HUDEP-2 (cell line): ENCODE results near the gene DDX19B.
A peak's percentile ranks its signal among the peaks of the same experiment; 100 is the strongest.
"Not testable (repeated sequence)": the region's sequence is repeated elsewhere in the genome, so short reads cannot be mapped to it uniquely, and the experiment has no call there.

ENCODE experiments used
- DNase-seq, 76 experiments: peaks; one replicate each; lab custom pipeline; 2025; ENCODE audit not compliant: unreplicated experiment in 76 of 76; lab: John Stamatoyannopoulos, UW

DDX19B gene

GRCh38 chr16:70298988-70299938 lies at the start of gene DDX19B:
TSS of gene DDX19B (plus strand) at chr16:70299186. CDS start at chr16:70299298, 112 bp downstream.
- peak in 57 of 76 experiments; percentile 1 to 71 (median 38) for DNase-seq

DNA sequence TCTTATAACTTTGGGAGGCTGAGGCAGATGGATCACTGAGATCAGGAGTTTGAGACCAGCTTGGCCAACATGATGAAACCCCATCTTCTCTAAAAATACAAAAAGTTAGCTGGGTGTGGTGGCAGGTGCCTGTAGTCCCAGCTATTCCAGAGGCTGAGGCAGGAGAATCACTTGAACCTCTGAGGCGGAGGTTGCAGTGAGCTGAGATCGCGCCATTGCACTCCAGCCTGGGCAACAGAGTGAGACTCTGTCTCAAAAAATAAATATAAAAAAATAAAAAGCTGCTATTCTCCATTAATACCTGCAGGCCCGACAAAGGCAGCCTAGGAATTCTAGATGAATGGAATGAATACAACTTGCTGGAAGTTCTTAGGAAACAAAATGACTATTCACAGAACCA lies 49.3 kb upstream of the DDX19B start:
- not testable (repeated sequence) for DNase-seq

- DNase-seq, result peak in 55 of 76 experiments; percentile 4 to 55 (median 32)
These were observed 48.0 kb upstream of the DDX19B start for GRCh38 chr16:70250748-70251628.

GRCh38 chr16:70251629-70252354 lies 47.2 kb upstream of the DDX19B start, which contains the start of gene EXOSC6:
TSS of gene EXOSC6 (minus strand) at chr16:70251940. CDS start at chr16:70251900, 40 bp downstream.
- peak in 75 of 76 experiments; percentile 45 to 93 (median 87) for DNase-seq

GRCh38 chr16:70252355-70252988 lies 46.5 kb upstream of the DDX19B start:
- peak in 15 of 76 experiments; percentile 5 to 32 (median 15) for DNase-seq

- peak in 33 of 76 experiments; percentile 3 to 58 (median 18) for DNase-seq
These were observed 45.5 kb upstream of the DDX19B start for GRCh38 chr16:70253291-70254106.

- DNase-seq, result no peak
These were observed 44.6 kb upstream of the DDX19B start for GRCh38 chr16:70254180-70254964.

GRCh38 chr16:70254965-70255286 lies 44.1 kb upstream of the DDX19B start:
- no peak for DNase-seq

GRCh38 chr16:70255574-70255973 lies 43.4 kb upstream of the DDX19B start:
- no peak for DNase-seq

DNA sequence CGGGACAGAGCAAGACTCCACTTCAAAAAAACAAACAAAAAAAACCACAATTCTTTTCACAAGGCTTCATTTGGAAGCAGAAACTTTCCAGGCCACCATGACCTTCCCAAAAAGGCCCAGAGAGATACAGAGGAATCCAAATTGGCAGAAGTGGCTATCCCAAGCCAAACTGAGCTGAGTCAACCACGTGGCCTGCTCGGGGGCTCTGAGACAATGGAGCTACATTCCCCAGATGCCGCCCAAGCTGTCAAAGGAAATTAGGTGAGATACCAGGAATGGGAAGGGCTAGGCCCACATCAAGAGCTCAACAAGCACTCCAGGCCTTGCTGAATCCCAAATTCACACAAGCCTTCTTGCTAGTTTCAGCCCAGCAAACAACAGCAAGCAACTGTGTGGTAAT lies 41.6 kb upstream of the DDX19B start:
- DNase-seq, result no peak

- DNase-seq, result no peak
These were observed 40.9 kb upstream of the DDX19B start for GRCh38 chr16:70258065-70258464.

DNA sequence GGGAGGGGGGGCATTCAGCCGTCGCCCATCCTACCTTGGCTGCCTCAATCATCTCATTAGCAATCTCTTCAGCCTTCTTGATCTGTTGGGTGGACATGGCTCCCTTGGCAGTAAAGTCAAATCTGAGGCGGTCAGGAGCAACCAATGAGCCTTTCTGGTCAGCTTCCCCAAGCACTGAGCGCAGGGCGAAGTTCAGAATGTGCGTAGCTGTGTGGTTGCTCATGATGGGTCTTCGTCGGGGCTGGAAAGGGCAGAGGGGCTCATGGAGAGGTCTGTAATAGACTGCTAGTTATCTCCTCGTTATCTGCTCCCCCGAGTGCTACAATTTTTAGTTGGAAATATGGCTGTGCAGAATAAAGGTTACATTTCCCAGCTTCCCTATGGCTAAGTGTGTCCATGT lies 40.0 kb upstream of the DDX19B start:
- no peak for DNase-seq

GRCh38 chr16:70259903-70260302 lies 39.1 kb upstream of the DDX19B start:
- not testable (repeated sequence) for DNase-seq

DNA sequence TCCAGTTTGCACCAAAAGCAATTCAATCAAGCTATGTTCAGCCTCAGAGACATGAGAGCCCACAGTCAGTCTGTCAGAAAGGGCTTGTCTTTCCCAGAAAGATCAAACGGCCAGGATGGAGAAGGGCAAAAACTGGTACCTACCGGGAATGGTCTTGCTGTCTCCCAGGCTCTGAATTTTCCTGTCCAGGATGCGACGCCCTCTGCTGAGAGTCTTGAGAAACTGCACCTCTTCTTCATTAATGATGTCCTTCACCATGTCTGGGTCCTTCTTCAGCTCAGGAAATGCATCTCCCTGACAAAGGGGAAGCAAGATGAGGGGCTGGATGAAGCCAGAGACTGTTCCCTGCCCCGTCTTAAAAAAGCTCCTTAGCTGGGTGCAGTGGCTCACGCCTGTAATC lies 31.5 kb upstream of the DDX19B start:
- peak in 18 of 76 experiments; percentile 3 to 42 (median 17) for DNase-seq

DNA sequence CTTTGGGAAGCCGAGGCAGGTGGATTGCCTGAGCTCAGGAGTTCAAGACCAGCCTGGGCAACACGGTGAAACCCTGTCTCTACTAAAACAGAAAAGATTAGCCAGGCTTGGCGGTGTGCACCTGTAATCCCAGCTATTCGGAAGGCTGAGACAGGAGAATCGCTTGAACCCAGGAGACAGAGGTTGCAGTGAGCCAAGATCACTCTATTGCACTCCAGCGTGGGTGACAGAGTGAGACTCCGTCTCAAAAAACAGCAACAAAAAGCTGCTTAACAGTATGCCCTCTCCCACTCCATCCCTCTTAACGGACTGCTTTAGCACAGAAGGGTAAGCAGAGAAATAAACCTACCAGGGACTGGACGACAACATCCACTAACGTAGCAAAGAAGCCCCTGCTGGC lies 31.1 kb upstream of the DDX19B start:
- not testable (repeated sequence) for DNase-seq

DNA sequence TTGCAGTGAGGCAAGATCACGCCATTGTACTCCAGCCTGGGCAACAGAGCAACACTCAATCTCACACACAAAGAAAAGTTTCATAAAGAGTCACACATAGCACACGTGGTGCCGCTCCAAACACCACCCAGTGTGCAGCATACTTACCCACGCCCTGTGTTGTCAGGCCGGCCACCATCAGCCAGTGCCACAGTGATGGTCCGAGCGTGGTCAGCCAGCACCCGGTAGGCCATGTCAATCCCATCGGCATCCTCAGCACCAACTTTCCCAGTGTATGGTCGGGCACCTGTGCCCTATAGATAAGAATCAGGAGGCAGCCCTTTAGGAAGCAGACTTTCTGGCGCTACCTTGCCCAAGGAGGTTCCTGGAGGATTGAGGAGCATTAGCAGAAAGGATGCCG lies 29.5 kb upstream of the DDX19B start:
- DNase-seq, result no peak

DNA sequence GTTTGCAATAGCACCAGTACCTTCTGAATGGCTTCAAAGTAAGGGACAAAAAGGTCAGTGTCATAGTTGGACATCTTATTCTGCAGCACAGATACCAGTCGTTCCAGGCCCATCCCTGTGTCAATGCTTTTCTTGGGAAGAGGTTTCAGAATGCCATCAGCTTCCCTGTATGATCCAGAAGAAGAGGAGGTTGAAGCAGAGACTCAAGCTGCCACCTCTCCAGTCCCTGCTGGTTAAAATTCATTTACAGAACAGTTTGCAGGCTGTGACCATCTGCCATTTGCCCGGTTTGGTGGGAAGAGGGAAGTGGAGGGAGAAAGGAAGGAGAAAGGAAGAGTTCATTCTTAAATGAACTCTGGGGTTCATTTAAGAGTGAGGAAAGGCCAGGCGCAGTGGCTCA lies 28.8 kb upstream of the DDX19B start:
- no peak for DNase-seq

DNA sequence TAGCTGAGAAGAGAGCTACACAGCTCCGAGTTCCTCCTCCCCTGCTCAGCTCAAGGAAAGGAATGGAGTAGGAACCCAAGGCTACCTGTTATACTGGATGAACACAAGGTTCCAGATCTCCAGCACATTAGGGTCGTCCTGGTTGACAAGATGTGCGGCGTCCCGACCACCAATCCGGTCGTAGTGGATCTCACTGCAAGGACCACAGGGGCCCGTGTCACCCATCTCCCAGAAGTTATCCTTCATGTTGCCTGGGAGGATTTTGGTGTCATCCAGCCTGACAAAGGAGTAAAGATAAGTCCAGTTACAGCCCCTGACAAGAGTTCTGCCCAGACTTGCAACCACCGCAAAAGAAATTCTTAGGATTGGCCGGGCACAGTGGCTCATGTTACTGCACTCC lies 27.3 kb upstream of the DDX19B start:
- no peak for DNase-seq
